Stimulated activated CD8-positive, alpha-beta memory T cell treated with anti-CD3 and anti-CD28 coated beads, Interleukin-7, amount 100 ng/mL, for 1 hour (primary cell): ENCODE data around the gene KCNA1.

ENCODE experiments used
- DNase-seq, 2 donors: peaks; one replicate each; pipeline ENCODE4 v3.0.0-alpha.2; 2020; ENCODE audit warnings: low read depth in 2 of 2

KCNA1 gene

DNA sequence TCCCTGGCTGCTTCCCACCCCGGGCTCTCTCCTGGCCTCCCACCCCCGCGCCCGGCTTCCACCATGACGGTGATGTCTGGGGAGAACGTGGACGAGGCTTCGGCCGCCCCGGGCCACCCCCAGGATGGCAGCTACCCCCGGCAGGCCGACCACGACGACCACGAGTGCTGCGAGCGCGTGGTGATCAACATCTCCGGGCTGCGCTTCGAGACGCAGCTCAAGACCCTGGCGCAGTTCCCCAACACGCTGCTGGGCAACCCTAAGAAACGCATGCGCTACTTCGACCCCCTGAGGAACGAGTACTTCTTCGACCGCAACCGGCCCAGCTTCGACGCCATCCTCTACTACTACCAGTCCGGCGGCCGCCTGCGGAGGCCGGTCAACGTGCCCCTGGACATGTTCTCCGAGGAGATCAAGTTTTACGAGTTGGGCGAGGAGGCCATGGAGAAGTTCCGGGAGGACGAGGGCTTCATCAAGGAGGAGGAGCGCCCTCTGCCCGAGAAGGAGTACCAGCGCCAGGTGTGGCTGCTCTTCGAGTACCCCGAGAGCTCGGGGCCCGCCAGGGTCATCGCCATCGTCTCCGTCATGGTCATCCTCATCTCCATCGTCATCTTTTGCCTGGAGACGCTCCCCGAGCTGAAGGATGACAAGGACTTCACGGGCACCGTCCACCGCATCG, 1.8 kb downstream of the KCNA1 start:
- no peak for DNase-seq

DNA sequence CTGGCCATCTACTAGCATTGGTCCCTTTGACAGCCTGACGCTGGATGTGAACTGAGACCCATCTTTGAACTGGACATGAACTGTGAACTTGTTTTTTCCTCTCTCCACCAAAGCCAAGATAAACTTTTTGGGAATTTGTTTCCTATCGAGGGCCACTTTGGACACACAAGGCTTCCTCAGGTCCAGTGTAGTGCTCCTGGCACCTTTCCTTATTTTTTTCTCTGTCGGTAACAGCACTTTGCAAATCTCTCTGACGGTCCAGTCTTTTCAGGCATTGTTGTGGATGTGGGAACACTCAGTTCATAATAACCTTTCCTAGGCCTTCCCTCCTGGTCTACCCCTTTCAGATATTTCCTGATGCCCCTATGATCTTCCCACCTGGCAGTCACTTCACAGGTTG, 5.0 kb downstream of the KCNA1 start:
- DNase-seq, result no peak

DNA sequence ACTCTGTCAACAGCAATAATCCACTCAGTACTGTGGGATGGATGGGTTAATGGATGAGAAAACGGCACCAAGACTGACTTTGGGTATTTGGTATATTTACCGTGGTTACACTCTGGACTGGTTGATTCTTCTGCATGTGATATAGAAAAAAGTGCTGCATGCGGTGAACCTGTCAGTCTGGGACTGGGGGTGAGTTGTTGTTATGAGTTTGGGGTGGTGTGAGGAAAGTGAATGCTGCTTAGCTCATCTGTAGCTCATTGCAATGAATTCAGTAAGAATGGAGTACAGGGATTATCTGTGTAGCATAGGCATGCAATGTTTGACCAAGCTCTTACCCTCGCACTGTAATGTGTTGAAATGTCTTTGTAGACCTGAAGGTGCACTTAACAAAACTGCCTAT, 6.0 kb downstream of the KCNA1 start:
- no peak for DNase-seq

DNA sequence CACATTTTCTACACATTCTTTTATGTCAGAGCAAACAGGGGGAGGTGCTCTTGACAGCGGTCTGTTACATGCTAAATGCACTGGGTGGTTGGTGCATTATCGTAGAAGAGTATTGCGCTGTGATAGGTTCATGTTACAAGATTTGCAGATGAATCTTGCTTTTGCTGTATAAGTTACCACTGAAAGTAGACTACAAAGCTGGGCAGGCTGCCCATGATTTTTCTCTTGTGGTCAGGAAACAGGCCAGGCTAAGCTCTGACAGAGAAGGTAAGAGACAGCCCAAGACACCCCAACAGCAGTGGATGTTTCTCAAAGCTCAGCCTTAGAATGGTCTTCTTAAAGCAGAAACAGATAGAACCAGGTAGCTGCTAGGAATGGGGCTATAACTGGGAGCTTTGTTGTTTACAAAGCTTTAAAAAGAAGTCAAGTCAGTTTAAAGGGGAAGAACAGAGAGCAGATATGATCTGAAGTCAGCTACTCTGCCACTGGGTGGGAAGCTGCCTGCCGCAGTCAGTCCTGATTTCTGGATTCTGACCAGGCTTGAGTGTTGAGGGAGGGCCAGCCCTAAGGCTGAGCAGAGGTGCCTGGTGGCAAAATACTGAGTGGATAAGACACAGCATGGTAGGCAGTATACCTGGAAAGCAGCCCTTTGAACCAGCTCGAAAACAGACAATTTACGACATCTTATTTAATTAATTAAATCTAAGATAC, 9.4 kb downstream of the KCNA1 start:
- no peak for DNase-seq

DNA sequence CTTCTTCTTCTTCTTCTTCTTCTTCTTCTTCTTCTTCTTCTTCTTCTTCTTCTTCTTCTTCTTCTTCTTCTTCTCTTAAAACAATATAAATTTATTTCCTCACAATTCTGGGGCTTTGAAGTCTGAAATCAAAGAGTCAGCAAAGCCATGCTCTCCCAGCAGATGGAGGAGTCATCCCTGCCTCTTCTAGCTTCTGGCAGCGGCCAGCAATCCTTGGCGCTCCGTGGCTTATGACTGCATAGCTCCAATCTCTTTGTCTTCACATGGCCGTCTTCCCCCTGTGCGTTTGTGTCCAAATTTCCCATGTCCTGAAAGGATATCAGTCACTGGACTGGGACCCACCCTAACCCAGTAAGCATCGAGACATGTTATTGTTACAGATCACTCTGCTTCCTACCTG, 22.9 kb downstream of the KCNA1 start:
- DNase-seq, result no peak

DNA sequence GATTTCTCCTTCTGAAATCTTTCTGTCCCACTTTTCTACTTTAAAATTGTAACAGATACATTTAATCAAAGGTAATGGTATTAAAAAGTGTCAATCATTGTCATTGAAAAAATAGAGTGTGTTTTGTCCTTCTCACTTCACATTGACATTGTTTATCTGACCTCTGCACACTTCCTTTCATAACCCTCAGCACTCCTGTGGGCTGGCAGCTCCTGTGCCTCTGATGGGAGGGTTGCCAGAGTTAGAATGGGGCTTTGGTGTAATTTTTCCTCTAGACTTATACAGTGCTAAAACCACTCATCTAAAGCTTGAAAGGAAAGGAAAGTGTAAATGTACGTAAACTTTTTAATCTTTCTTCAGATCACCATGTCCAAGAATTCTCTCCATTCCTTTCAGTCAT, 23.7 kb downstream of the KCNA1 start:
- no peak for DNase-seq

DNA sequence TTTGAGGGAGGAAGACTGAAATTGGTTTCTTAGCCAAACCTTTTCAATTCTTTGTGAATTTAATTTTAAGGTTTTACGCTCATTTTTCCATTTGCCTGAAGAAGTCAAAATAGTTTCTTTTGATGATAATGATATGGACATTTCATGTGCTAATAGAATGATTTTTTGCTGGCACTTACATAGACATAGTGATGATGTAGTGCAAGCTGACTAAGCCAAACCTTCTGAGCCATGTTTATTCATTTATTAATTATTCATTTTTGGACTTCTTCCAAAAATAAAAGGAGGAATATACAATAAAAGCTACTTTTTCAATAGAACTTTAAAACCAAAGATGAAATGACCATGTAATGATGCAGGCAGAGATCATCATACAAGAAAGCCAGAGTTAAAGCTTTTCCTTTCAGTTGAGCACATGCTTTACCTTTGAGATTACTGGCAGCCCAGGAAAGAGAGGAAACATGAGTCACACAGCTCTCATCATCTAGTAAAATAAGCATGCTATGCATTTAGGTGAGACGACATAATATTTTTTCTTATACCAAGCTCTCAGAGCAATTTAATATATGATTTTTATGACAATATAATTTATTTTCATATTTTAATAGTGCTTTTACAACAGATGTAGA, 24.8 kb downstream of the KCNA1 start:
- DNase-seq, result no peak

DNA sequence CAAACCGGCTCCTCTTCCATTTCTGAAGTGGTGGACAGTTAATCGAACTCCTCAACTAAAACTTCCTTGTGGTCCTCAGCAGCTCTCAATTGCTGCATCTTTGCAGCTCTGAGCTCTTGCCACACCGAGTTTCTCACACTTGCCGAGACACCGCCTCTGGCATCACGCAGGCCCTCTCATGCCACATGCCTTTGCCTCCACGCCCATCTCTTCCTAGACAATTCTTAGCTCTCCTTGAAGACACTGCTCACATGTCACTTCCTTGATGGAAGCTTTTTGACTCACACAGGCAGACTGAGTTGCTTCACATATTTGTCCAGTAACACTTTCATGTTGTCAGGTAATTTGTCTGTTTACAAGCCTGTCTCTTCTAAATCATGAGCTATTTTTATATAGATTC, 29.2 kb downstream of the KCNA1 start:
- DNase-seq, result no peak

DNA sequence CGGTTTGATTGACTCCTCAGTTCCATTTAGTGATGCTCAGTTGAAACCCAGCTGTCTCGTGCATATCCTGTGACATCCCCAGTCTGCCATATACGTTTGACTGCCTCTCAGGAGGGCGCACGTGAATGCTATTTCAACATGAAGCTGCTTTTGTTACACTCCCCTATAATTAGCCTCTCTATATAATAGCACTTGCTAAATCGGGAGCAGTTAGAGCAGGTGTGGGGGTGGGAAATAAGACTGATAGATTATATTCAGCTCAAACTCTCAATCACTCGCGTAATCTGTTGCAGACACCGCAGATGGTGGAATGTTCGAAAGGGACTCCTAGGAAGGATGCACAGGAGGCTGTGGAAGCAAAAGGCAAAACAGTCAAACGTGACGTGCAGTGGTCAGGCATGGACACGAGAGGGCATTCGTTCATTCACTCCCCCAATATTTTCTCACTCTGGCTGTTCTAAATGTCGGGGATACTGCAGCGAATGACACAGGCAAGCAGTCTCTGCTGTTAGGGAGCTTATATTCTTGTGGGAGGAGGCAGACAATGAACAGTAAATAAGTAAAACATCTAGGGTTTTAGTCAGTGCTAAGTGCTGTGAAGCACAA, 29.8 kb downstream of the KCNA1 start:
- no peak for DNase-seq

DNA sequence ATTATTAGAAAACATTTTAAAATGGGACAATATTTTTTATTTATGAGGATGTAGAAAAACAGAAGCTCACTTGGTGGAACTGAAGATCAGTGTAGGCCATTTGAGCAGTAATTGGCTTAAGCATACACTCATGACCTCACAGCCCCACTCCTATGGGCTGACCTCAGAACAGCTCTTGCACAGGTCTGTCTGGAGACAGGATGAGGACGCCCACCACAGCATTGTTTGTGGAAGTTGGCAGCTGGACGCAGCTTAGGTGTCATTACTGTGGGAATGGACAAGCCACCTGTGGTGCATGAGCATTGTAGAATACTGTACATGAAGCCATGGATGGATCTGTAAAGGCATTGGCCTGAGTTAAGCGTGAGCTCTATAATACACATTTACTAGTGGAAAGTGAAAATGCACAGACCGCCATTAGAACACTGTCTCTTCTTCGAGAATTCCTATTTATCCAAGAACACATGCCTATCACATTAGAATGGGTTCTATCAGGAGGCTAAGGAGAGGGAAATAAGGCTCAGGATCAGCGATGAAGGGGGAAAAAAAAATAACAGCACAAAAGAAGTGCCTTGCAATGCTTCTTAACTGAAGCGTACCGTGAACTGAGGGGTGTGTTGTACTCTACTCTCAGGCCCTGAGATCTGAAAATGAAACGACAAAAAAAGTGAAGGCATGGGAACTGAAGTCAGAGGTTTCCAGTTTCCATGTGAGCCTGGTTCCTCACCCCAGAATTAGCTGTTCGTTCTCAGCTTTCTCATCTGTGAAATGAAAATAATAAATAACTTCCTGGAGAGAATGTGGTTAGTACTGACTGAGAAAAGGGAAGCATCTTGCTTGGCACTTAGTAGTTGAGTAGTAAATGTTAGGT, 33.6 kb downstream of the KCNA1 start:
- DNase-seq, result no peak

DNA sequence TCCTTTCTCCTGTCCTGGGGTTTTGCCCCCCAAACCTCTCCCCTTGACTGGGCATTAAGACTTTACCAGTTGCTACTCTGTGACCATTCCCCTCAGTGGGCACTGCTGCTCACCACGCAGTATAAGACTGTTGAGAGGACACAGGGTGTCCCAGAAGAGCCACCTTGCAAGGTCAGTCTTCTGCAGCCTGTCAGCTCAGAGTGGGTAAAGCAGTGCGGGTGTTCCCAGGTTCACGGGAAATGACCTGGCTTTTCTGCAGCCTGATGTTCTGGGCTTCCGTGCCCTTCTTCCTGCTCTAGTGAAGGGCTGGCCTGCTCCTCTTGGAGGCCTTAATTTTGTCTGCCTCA, 34.2 kb downstream of the KCNA1 start:
- DNase-seq, result no peak

DNA sequence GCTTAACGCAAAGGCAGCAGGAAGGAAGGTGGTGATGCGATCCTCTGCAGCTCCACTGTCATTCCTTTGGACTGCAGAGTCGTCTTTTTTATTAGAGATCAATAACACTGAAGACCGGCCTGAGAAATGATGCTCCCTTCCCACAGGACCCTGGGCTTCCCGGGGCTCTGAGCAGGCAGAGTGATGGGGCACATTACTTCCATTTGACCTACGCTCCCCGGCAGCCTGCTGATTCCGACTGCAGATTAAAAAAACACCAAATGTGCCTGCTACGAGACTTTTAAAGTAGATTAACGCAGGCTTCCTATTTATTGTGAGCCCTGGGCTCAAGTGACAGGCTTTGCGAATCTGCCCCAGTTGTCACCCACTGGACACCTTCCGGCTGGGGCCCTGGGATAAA, 37.5 kb downstream of the KCNA1 start:
- no peak for DNase-seq

DNA sequence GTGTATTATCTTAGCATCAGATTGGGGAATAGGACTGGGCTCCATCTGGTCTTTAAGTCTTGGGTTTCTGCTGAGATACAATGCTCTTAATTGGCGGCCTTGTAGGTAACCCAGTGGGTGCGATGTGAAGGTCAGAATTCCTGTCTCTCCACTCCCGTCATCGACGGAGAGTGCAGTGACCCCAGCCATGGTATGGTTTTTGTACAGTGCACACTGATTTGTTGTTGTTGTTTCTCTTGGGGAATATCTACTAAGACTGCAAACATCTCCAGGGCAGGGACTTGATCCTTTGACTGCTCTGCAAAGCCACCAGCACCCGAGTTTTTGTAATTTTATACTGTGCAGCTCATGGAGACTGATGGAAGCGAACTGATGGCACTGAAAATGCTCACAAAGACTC, 41.4 kb downstream of the KCNA1 start:
- no peak for DNase-seq

DNA sequence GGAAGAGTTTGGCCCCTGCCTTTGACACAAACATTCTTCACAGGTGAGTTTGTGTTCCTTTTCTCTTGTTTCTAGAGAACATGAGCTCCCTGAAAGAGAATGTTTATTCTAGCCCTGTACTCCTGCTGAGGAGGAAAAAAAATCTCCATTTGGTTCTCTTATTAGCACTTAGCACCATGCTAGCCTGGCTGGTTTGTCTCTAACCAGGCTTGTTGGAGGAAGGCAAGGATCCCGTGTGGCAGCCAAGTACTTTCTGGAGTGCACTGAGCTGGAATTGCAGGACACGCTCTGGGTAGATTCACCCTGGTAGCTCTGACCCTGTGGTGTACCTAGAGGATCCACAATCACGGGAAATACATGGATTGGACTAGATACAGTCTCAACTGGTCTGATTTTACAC, 41.9 kb downstream of the KCNA1 start:
- DNase-seq, result no peak

DNA sequence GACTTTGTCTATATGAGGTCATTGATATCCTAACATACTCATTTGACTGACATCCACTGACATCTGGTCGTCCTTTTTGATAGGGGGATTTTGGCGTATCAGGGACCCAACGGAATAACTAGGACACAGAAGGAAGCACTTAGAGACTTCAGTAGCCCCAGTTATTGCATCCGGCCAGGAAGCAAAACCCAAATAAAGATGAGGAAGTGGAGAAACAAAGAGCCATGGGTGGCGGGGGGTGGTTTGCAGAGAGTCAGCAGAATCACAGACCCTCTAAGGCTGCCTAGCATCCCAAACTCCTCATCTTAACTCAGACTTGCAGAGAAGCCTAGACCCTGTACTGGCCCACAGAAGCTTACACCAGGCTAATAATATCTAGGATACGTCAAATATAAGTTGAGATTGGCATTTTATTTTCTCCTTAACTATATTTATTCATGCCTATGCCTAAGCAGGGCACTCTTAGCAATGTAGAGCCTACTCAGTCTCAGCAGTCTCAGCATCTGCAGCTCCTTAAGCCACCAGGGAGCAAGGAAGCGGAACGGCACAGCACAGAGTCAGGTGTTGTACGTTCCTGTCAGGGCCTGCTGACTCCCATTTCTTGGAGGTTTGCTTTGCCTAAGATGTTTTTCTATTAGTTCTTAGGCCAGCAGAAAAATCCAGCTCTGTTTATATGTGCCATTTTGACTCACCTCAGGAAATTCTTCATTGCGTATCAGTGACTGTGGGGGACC, 45.1 kb downstream of the KCNA1 start:
- no peak for DNase-seq

DNA sequence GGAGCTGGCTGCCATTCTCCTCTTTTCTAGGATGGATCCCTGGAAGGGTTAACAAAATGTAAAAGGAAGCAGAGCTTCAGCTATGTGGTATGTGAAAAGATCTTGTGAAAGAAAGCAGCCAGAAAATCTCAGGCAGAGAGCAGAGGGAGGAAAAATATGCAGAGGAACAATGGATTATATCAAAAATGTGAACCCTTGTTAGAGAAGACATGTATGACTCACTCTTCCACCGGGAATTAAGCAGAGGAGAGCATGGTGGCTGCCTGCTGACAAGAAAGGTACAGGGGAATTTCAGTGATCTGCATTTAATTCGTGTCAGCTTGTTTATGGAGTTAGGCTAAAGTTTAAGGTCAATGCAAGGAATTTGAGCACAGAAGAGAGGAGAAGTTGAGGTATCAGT, 46.3 kb downstream of the KCNA1 start:
- no peak for DNase-seq

DNA sequence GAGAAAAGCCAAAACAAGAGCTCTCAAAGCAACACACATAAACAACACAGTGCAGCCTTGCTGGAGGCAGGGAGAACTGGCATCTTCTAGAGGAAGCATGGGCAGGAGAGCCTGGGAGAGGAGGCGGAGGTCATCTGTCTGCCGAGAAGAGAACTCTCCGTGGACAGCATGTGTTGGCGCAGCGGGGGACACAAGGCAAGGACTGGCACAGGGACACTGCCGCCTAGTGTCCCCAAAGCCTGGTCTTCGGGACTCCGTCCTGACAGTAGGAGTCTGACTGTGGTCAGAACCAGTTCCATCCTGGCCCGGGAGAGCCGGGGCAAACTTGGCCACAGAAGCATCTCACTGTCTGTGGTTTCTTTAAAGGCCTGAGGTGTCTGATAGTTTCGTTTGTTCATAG, 47.3 kb downstream of the KCNA1 start:
- no peak for DNase-seq

DNA sequence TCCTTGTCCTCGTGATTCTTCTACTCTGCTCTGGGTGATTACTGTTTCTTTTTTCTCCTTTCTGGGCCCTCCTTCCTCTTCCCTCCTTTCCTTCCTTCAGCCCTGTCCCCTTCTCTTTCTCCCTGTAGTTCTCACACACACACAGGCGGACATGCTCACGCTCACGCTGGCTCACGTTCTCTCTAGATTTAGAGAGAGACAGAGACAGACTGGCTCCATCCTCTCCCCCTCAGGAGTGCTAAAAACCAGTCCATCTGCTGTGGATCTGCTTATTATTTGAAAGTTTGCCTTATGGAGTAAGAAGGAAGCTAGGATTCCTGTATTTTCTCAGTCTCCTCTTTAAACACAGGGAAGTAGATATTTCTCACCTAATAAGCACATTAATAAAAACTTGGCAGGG, 48.1 kb downstream of the KCNA1 start:
- no peak for DNase-seq

DNA sequence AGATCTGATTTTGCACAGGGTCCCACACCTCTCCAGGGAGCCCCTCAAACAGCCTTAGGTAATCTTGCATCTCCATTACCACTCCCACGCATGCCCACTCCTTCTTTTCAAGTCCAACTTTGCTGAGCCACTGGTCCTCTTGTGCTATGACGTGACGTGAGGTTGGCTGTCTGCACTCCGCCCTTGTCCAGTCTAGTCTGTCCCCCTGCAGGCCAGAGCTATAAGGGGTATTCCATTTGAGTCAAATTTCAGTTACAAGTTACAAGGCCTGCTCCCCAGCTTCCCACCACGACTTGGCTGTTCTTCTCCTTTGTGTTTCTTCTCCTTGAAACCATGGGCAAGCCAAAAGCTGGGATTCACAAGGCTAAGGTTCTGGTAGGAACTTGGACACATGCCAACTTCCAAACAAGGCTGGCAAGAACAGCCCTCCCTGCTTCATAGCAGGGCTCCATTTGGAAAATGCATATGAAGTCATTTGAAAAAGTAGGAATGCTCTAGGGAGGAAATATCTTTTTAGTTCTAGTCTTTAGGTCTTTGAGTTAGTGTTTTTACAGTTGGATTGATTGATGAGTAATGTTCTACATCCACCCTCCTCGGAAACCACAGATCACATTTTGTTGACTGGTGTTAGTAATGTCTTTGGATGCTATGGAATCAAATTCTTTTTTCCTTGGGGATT, 49.1 kb downstream of the KCNA1 start:
- no peak for DNase-seq

DNA sequence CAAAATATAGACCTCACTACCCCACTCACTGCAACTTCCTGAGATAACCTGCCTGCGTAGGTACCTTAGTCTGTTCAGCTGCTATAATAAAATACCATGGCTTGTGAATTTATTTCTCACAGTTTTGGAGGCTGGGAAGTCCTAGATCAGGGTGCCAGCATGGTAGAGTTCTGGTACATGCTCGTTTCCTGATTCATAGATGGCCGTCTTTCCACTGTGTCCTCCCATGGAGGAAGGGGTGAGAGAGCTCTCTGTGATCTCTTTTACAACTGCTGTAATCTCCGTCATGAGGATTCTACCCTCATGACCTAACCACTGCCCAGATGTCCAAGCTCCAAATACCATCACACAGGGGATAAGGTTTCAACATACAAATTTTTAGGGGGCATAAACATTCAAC, 49.7 kb downstream of the KCNA1 start:
- no peak for DNase-seq

DNA sequence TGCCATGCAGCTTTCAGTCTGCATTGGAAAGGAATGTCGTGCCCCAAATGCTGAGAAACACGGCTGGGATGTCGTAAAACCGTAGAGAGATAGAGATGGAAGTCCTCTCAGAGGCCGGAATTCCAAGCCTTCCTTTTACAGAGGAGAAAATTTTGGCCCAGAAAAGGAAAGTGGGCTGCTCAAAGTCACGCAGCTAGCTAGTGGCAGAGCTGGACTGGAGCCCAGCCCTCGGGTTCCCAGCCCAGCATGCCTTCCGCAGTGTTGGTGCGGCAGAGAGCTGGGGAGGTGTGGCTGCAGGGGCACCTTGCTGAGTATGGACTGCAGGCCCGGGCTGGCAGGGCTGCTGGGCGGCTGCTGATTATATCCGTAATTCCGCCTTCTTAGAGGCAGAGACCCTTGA, 50.3 kb downstream of the KCNA1 start:
- DNase-seq, result no peak
